ENCODE measurements around the gene SND1. TPM values are rescaled to one million over a fixed set of nuclear protein-coding genes. Genes with fewer than 3 reads are reported as not detected.

The SND1 gene
- total and polyA plus RNA-seq, 4 donors = 50.3 to 150 (median 105) TPM

GRCh38 chr7:128030654-128031611 is 378.9 kb downstream of the SND1 start, which contains the start of gene LRRC4:
Gene LRRC4, minus strand, starts transcription at chr7:128031437. Its CDS starts 797 bp downstream, at chr7:128030640.
- ATAC-seq (ENCODE audit: low FRiP score) (peak; percentile 44), DNase-seq (no peak)
- Histone ChIP-seq H3K4me1 (ENCODE audit: control insufficient read depth in 1 of 2, insufficient read depth in 2 of 2, low read length in 2 of 2) (no peaks in the 10 kb centered on the region), H3K27ac (ENCODE audit: low read depth in 1 of 2, low read length in 2 of 2) (no peak within 1 kb of the TSS), H3K27me3 (ENCODE audit: control insufficient read depth in 1 of 2, insufficient read depth in 2 of 2, low read length in 1 of 2) (no peaks in the 10 kb centered on the region), H3K4me3 (ENCODE audit: low read length in 2 of 2) (peak within 1 kb of the TSS; percentile 57 to 67), H3K36me3 (ENCODE audit: control insufficient read depth in 1 of 2, insufficient read depth in 2 of 2, low read length in 1 of 2) (no peaks in the 10 kb centered on the region), H3K9me3 (ENCODE audit: control insufficient read depth, low read length) (no peaks in the 10 kb centered on the region)
- intact Hi-C loops (cut with DNase I) = no loop called here
- 17 to 19% methylated on average over 86 to 87 of the region's 87 CpGs for WGBS, 2 donors

GRCh38 chr7:128031901-128032604 is 380.1 kb downstream of the SND1 start:
- no peak overlapping the region for H3K27ac ChIP-seq (ENCODE audit: low read depth in 1 of 2, low read length in 2 of 2)
- peak; percentile 40 for ATAC-seq (ENCODE audit: low FRiP score)
- H3K9me3 ChIP-seq (ENCODE audit: control insufficient read depth, low read length) = no peaks in the 10 kb centered on the region
- no peaks in the 10 kb centered on the region for H3K4me1 ChIP-seq (ENCODE audit: control insufficient read depth in 1 of 2, insufficient read depth in 2 of 2, low read length in 2 of 2)
- intact Hi-C loops (cut with DNase I) = no loop called here
- WGBS, 2 donors = 1% methylated on average over 68 to 87 of the region's 87 CpGs
- H3K27me3 ChIP-seq (ENCODE audit: control insufficient read depth in 1 of 2, insufficient read depth in 2 of 2, low read length in 1 of 2) = no peaks in the 10 kb centered on the region
- H3K36me3 ChIP-seq (ENCODE audit: control insufficient read depth in 1 of 2, insufficient read depth in 2 of 2, low read length in 1 of 2) = no peaks in the 10 kb centered on the region
- DNase-seq = peak in 1 of 2 donors; percentile 78
- H3K4me3 ChIP-seq (ENCODE audit: low read length in 2 of 2) = peak overlapping the region; percentile 57 to 67

- Histone ChIP-seq H3K36me3 (ENCODE audit: control insufficient read depth in 1 of 2, insufficient read depth in 2 of 2, low read length in 1 of 2) (no peaks in the 10 kb centered on the region), H3K4me3 (ENCODE audit: low read length in 2 of 2) (peak overlapping the region in 1 of 2 donors; percentile 57), H3K4me1 (ENCODE audit: control insufficient read depth in 1 of 2, insufficient read depth in 2 of 2, low read length in 2 of 2) (no peaks in the 10 kb centered on the region), H3K27ac (ENCODE audit: low read depth in 1 of 2, low read length in 2 of 2) (no peak overlapping the region), H3K9me3 (ENCODE audit: control insufficient read depth, low read length) (no peaks in the 10 kb centered on the region), H3K27me3 (ENCODE audit: control insufficient read depth in 1 of 2, insufficient read depth in 2 of 2, low read length in 1 of 2) (no peaks in the 10 kb centered on the region)
- intact Hi-C loops (cut with DNase I) = no loop called here
- peak in 1 of 2 donors; percentile 82 for DNase-seq
- peak; percentile 30 for ATAC-seq (ENCODE audit: low FRiP score)
- WGBS, 2 donors = 36 to 39% methylated on average over 38 to 41 of the region's 41 CpGs
Observed at GRCh38 chr7:128032605-128033235, 380.7 kb downstream of the SND1 start.

GRCh38 chr7:128033246-128033645 is 381.3 kb downstream of the SND1 start:
- intact Hi-C loops (cut with DNase I) = no loop called here

GRCh38 chr7:128034825-128035224 is 382.8 kb downstream of the SND1 start:
- no peaks in the 10 kb centered on the region for H3K4me1 ChIP-seq (ENCODE audit: control insufficient read depth in 1 of 2, insufficient read depth in 2 of 2, low read length in 2 of 2)
- H3K27ac ChIP-seq (ENCODE audit: low read depth in 1 of 2, low read length in 2 of 2) = no peak overlapping the region
- intact Hi-C loops (cut with DNase I) = no loop called here
- no peaks in the 10 kb centered on the region for H3K9me3 ChIP-seq (ENCODE audit: control insufficient read depth, low read length)
- DNase-seq (no peak), ATAC-seq (ENCODE audit: low FRiP score) (no peak)
- H3K27me3 ChIP-seq (ENCODE audit: control insufficient read depth in 1 of 2, insufficient read depth in 2 of 2, low read length in 1 of 2) = no peaks in the 10 kb centered on the region
- WGBS, 2 donors = 51 to 60% methylated on average over 2 of the region's 2 CpGs
- H3K36me3 ChIP-seq (ENCODE audit: control insufficient read depth in 1 of 2, insufficient read depth in 2 of 2, low read length in 1 of 2) = no peaks in the 10 kb centered on the region
- H3K4me3 ChIP-seq (ENCODE audit: low read length in 2 of 2) = no peak overlapping the region

More at GRCh38 chr7:128033246-128033645, 381.3 kb downstream of the SND1 start:
- Histone ChIP-seq H3K4me1 (ENCODE audit: control insufficient read depth in 1 of 2, insufficient read depth in 2 of 2, low read length in 2 of 2) (no peaks in the 10 kb centered on the region), H3K9me3 (ENCODE audit: control insufficient read depth, low read length) (no peaks in the 10 kb centered on the region), H3K27me3 (ENCODE audit: control insufficient read depth in 1 of 2, insufficient read depth in 2 of 2, low read length in 1 of 2) (no peaks in the 10 kb centered on the region), H3K36me3 (ENCODE audit: control insufficient read depth in 1 of 2, insufficient read depth in 2 of 2, low read length in 1 of 2) (no peaks in the 10 kb centered on the region), H3K4me3 (ENCODE audit: low read length in 2 of 2) (no peak overlapping the region), H3K27ac (ENCODE audit: low read depth in 1 of 2, low read length in 2 of 2) (no peak overlapping the region)
- no peak for DNase-seq
- WGBS, 2 donors = 93 to 97% methylated on average over 9 of the region's 9 CpGs
- ATAC-seq (ENCODE audit: low FRiP score) = no peak

GRCh38 chr7:128035712-128036111 is 383.7 kb downstream of the SND1 start:
- Histone ChIP-seq H3K9me3 (ENCODE audit: control insufficient read depth, low read length) (no peaks in the 10 kb centered on the region), H3K27ac (ENCODE audit: low read depth in 1 of 2, low read length in 2 of 2) (no peak overlapping the region), H3K4me3 (ENCODE audit: low read length in 2 of 2) (no peak overlapping the region), H3K36me3 (ENCODE audit: control insufficient read depth in 1 of 2, insufficient read depth in 2 of 2, low read length in 1 of 2) (no peaks in the 10 kb centered on the region), H3K27me3 (ENCODE audit: control insufficient read depth in 1 of 2, insufficient read depth in 2 of 2, low read length in 1 of 2) (no peaks in the 10 kb centered on the region), H3K4me1 (ENCODE audit: control insufficient read depth in 1 of 2, insufficient read depth in 2 of 2, low read length in 2 of 2) (no peaks in the 10 kb centered on the region)
- ATAC-seq (ENCODE audit: low FRiP score) (no peak), DNase-seq (no peak)
- 93 to 96% methylated on average over 3 of the region's 3 CpGs for WGBS, 2 donors
- intact Hi-C loops (cut with DNase I) = no loop called here

- DNase-seq (no peak), ATAC-seq (ENCODE audit: low FRiP score) (no peak)
- no peak overlapping the region for H3K4me3 ChIP-seq (ENCODE audit: low read length in 2 of 2)
- no peaks in the 10 kb centered on the region for H3K27me3 ChIP-seq (ENCODE audit: control insufficient read depth in 1 of 2, insufficient read depth in 2 of 2, low read length in 1 of 2)
- H3K9me3 ChIP-seq (ENCODE audit: control insufficient read depth, low read length) = no peaks in the 10 kb centered on the region
- no peaks in the 10 kb centered on the region for H3K36me3 ChIP-seq (ENCODE audit: control insufficient read depth in 1 of 2, insufficient read depth in 2 of 2, low read length in 1 of 2)
- intact Hi-C loops (cut with DNase I) = no loop called here
- H3K27ac ChIP-seq (ENCODE audit: low read depth in 1 of 2, low read length in 2 of 2) = no peak overlapping the region
- H3K4me1 ChIP-seq (ENCODE audit: control insufficient read depth in 1 of 2, insufficient read depth in 2 of 2, low read length in 2 of 2) = no peaks in the 10 kb centered on the region
- WGBS, 2 donors = 89 to 94% methylated on average over 4 of the region's 4 CpGs
Observed at GRCh38 chr7:128036226-128036940, 384.4 kb downstream of the SND1 start.

GRCh38 chr7:128037081-128037480 is 385.1 kb downstream of the SND1 start:
- H3K4me3 ChIP-seq (ENCODE audit: low read length in 2 of 2) = no peak overlapping the region
- no peak for ATAC-seq (ENCODE audit: low FRiP score)
- intact Hi-C loops (cut with DNase I) = no loop called here
- H3K36me3 ChIP-seq (ENCODE audit: control insufficient read depth in 1 of 2, insufficient read depth in 2 of 2, low read length in 1 of 2) = no peaks in the 10 kb centered on the region
- H3K27me3 ChIP-seq (ENCODE audit: control insufficient read depth in 1 of 2, insufficient read depth in 2 of 2, low read length in 1 of 2) = no peaks in the 10 kb centered on the region
- H3K4me1 ChIP-seq (ENCODE audit: control insufficient read depth in 1 of 2, insufficient read depth in 2 of 2, low read length in 2 of 2) = no peaks in the 10 kb centered on the region
- H3K27ac ChIP-seq (ENCODE audit: low read depth in 1 of 2, low read length in 2 of 2) = no peak overlapping the region
- DNase-seq = no peak
- 92 to 96% methylated on average over 2 of the region's 2 CpGs for WGBS, 2 donors
- no peaks in the 10 kb centered on the region for H3K9me3 ChIP-seq (ENCODE audit: control insufficient read depth, low read length)
